HG03457 (cell line): ENCODE measurements around the gene SYF2.

Experiments
- ATAC-seq: cut with Tn5 transposase; IDR thresholded peaks from one replicate; pipeline ENCODE4 v1.9.1; 2021; ENCODE audit warnings: moderate number of reproducible peaks; ENCODE audit not compliant: unreplicated experiment

The SYF2 gene

DNA sequence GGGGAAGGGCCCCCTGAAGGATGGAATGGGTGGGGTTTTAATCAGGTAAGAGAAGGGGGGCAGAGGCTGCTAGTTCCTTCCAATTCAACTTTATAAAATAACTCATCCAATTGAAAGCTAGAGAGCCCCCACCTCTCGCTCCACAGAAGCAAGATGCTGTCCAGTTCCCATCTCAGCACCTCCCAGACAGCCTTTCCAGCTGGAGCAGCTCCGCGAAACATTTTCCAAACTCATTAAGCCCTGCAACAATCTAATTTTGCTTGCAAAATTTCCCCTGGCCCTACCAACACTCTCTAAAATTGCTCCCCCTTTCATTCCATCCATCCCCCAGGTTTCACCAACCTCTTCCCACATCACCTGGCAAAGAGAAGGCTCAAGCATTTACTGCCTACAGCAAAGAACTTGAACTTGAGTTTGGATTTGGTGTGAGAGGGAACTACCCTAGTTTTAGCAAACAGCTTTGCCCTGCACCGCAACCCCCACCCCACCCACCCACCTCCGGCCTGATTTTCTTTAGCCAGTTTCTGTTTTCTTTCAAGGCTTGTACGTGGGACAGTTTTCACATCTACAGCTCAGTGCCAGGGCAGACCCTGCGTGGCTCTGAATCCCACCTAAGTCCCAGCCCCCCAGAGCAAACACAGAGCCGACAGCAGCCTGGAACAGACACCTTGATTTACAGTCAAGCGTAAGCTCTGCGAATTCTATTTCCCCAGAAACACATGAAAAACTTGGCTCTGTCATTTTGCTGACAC lies 46.7 kb downstream of the SYF2 start:
- ATAC-seq, result no peak

DNA sequence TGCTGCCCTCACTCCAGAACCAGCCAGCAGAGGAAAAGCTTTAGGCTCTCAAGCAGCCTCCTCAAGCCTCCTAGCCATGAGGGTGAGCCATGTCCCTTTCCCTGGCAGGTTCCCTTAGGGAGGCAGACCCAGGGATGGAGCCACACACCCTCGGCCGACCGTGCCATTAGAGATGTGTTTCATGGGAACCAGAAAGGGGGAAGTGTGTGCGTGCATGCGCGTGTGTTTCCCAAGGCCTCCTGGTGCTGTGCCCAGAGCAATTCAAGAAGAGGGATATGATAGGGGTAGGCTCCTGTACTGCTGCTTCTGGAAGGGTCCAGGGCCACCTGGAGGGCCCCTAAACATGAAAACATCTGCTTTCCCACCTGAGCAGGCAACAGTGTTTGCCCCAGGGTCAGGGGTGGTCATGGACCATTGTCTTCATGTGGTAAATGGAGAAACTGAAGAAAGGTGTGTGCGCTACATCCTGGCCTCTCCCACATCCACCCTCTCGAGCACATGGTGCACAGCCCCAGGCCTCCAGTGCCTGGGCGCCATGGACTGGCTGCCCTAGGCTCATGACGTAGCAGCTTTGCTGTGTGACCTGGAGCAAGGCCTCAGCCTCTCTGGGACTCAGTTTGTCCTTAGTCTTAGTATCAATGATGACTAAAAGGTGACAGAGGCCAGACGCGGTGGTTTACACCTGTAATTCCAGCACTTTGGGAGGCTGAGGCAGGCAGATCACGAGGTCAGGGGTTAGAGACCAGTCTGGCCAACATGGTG lies 48.1 kb downstream of the SYF2 start:
- ATAC-seq, result no peak

DNA sequence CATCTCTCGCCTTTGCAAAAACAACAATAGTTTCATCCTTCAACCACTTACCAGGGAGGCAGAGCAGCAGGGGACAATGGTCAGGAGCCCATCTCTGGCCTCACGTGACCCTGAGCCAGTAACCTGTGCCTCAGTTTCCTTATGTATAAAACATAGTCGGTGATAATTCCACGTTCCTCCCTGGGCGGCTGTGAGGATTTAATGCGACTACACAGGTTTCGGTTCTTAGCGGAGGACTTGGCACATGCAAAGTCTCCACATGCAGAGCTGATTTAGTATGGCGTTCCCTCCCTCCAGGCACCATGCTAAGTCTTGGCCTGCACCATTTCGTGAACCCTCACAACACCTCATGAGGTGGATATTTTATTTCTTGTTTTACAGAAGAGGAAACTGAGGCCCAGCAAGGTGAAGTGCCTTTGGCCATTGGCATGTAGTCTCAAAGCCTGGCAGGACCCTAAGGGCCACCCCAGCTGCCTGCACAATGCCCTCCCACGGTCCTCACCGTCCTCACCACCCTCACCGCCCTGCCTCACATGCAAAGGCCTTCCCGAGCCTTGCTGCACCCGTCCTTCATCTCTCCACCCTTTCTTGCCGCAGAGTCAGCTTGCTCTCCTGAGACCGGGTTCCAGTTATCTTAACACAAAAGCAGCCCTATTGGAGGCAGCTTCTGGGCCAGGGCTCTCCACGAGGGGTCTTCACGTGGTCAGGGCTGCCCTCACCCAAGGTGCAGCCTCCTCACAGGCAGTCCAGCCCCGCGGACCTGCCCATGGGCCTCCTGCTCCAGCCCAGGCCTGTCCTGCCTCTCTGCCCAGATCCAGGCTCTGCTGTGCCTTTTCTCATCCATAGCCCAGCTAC lies 48.9 kb downstream of the SYF2 start:
- no peak for ATAC-seq

DNA sequence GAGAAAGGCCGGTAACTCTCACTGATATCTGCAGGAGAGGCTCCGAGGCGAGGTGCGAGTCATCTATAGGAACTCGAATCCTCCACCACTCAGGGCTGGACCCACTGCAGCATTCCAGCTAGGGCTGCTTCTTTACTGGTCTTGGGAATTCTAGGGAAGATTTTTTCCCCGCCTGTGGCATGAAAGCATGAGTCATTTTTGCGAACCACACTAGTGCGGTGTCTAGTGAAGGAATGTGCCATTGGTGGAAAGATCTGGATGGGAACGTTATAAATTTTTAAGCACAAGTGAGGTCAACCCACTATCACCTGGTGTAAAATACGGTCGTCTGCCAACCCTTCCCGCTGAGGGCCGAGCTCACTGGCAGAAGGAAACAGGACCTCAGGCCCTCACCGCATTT lies 49.7 kb downstream of the SYF2 start:
- ATAC-seq, result no peak

DNA sequence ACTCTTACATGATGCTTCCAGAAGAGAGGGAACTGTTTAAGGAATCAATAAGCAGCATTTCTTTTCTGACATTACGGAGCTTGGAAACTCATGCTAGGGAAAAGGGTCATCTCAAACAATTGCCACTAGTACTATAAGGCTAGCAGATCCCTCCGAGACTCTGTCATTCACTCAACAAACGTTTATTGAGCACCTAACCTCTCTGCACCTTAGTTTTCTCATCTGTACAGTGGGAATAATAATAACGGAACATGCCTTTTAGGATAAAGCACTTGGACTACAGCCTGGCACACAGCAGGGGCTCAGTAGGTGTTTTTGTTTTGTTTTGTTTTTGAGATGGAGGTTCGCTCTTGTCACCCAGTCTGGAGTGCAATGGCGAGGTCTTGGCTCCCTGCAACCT lies 51.3 kb downstream of the SYF2 start:
- ATAC-seq, result no peak

DNA sequence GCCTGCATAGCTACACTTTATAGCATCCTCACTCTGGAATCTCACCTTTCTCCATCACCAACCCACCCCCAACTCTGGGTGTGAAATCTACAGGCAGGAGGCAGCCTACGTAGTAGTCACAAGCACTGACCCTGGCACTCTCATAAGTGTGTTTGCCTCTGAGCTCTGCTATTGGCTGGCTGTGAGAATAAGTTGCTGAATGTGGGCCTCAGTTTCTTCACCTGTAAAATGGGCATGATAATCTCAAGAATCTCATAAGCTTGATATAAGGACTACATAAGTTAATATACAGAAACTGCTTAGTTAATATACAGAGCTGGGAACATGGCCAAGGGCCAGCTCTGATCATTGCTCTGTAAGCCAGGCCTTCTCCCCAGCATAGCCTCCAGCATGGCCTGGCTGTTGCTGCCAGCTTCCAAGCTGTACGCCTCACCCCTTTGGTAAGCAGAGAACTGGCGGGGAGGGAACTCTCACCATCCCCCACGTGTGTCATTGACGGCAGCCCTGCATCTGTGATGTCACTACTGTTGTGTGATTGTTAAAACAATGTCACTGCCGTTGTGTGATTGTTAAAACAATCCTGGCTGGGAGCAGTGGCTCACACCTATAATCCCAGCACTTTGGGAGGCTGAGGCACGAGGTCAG lies 53.3 kb downstream of the SYF2 start:
- no peak for ATAC-seq

DNA sequence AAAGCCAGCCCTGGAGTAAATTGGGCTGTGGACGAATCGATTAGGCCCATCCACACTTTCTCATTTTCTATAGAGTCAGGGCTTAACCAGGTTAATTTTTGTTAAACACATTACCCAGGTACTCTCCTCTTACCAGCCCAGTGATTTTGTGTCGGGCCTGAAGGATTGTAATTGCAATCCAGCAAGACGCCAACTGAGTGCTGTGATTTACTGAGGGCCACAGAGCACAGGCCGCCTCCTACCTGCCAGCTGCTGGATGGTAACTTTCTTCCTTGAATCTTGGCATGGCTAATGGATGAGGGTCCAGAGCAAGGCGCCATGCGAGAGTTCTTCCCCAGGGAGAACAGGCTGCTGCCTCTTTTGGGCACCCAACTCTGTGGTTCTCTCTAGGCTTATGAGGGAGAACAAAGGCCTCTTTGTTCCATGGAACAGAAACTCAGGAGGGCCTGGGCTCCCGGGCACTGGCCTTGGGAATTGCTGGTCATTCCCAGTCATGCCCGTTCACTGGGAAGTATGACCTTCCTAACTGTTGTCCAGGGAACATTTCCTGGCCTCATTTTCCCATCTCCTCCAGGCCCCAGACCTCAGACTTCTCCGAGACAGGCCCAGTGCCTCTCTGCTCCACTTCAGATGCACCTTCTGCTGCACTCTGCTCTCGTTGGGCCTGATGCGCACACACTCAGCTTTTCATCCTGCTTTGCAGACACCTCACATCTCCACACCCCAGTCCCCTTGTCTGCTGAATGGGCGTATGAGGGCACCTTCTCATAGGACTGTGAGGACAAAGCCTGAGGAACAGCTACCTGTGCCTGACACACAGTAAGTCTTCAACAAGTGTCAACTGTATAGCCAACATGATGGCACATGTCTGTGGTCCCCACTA lies 57.3 kb downstream of the SYF2 start:
- no peak for ATAC-seq

DNA sequence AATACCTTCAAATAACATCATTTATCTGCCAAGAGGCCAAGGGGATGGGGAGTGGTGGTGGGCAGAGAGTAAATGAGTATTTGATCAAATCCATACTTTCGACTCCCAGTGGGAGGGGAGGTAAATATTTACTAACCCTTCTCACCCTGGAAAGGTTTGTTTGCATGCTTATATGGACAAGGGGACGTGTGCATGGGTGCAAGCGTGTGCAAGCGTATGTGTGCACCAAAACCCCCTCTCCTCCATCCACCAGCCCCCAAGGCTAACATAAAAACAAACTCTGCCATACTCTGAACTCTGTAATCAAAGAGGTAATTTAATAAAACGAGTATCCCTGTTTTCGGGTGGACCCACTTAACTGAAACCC lies 58.0 kb downstream of the SYF2 start:
- ATAC-seq, result no peak

DNA sequence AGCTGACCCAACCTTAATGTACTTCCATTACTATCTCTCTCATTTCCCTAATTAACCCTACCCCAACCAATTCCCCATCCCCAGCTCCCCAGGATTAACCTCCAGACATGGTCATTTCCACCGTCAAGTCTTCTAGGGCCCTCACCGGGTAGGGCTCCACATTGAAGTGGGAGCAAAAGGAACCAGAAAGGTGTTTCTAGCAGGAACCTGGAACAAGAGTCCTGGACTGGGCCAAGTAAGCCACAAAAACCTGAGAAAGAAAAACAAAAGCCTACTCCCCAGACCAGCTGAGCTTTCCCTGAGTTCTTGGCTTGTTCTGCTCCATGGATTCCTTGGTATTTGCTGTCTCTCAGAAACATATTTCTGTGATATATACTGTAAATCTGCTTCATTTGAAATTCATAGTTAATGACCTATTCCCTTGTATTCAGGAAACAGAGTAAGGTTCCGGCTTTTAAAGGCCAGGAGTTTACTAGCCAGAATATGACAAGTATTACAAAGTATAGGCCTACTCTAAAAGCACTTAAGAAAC lies 58.4 kb downstream of the SYF2 start:
- no peak for ATAC-seq
